Activated CD4-positive, alpha-beta memory T cell treated with anti-CD3 and anti-CD28 coated beads for 36 hours (primary cell): ENCODE results near the gene NTNG2. TPM values are rescaled to one million over a fixed set of nuclear protein-coding genes. Genes with fewer than 3 reads are reported as not detected.

Source experiments
- CTCF ChIA-PET: fragments of 350-600 bp; sonication (Branson Sonifier 250); formaldehyde crosslinking; loops from one replicate; lab custom pipeline; 2021; ENCODE audit warnings: antibody characterized with exemption, inconsistent platforms; lab: Charles Lee
- POLR2A ChIA-PET: fragments of 350-600 bp; sonication (Branson Sonifier 250); formaldehyde crosslinking; loops from one replicate; lab custom pipeline; 2021; ENCODE audit warnings: antibody characterized with exemption; lab: Charles Lee
- DNase-seq: peaks from one replicate; pipeline ENCODE4 v3.0.0-alpha.2; 2020
- H3K27ac Mint-ChIP-seq: one replicate; pipeline ENCODE4 v1.8.0; 2021; ENCODE audit warnings: mixed read lengths
- H3K27me3 Mint-ChIP-seq: one replicate; pipeline ENCODE4 v1.8.0; 2021; ENCODE audit warnings: mixed read lengths
- H3K36me3 Mint-ChIP-seq: one replicate; pipeline ENCODE4 v1.8.0; 2021; ENCODE audit warnings: mixed read lengths
- H3K4me1 Mint-ChIP-seq: one replicate; pipeline ENCODE4 v1.8.0; 2021; ENCODE audit warnings: low read depth, mixed read lengths
- H3K4me3 Mint-ChIP-seq: one replicate; pipeline ENCODE4 v1.8.0; 2021; ENCODE audit warnings: mild to moderate bottlenecking, mixed read lengths
- H3K9me3 Mint-ChIP-seq: one replicate; pipeline ENCODE4 v1.8.0; 2021; ENCODE audit warnings: mixed read lengths
- intact Hi-C: fragments of 100-400 bp; cut with micrococcal nuclease; formaldehyde crosslinking; loops from one replicate; pipeline ENCODE4 v1.15.1; 2023
- total RNA-seq, 2 experiments: library from RNA; stranded (reverse); gene quantifications; one replicate each; pipeline ENCODE4 v1.2.3, GENCODE V29; 2021

The NTNG2 gene
- total RNA-seq, 2 experiments from 2014 or later, result 0.77 to 1.4 TPM

GRCh38 chr9:132147331-132147730 lies 14.5 kb upstream of the NTNG2 start:
- peaks cover 8% of the 10 kb centered on the region for H3K4me1 Mint-ChIP-seq
- H3K36me3 Mint-ChIP-seq, result no peaks in the 10 kb centered on the region
- H3K9me3 Mint-ChIP-seq, result peaks cover 2% of the 10 kb centered on the region
- H3K4me3 Mint-ChIP-seq, result no peak overlapping the region
- intact Hi-C loops, result loop anchor here (2.0 to 5.0 kb wide), 3 partner anchors 13 to 140 kb away; partner anchors contain the start of gene MED27
- no peak overlapping the region for H3K27ac Mint-ChIP-seq
- CTCF ChIA-PET, result no interaction called here
- POLR2A ChIA-PET, result no interaction called here
- DNase-seq, result peak; percentile 37
- peaks cover 59% of the 10 kb centered on the region for H3K27me3 Mint-ChIP-seq

GRCh38 chr9:132147839-132148238 lies 14.0 kb upstream of the NTNG2 start:
- intact Hi-C loops, result loop anchor here (2.0 to 5.0 kb wide), 3 partner anchors 13 to 141 kb away; partner anchors contain the start of gene MED27
- Mint-ChIP-seq H3K9me3 (peaks cover 2% of the 10 kb centered on the region), H3K27ac (no peak overlapping the region), H3K27me3 (peaks cover 56% of the 10 kb centered on the region), H3K36me3 (no peaks in the 10 kb centered on the region), H3K4me1 (peaks cover 8% of the 10 kb centered on the region), H3K4me3 (no peak overlapping the region)
- POLR2A ChIA-PET, result no interaction called here
- DNase-seq, result no peak
- CTCF ChIA-PET, result no interaction called here

GRCh38 chr9:132150256-132150655 lies 11.6 kb upstream of the NTNG2 start:
- POLR2A ChIA-PET, result no interaction called here

GRCh38 chr9:132151118-132151517 lies 10.7 kb upstream of the NTNG2 start:
- no peak overlapping the region for H3K4me3 Mint-ChIP-seq
- no peaks in the 10 kb centered on the region for H3K4me1 Mint-ChIP-seq
- ChIA-PET POLR2A (no interaction called here), CTCF (no interaction called here)
- no peak for DNase-seq
- no peak overlapping the region for H3K27ac Mint-ChIP-seq
- peaks cover 45% of the 10 kb centered on the region for H3K27me3 Mint-ChIP-seq
- no peaks in the 10 kb centered on the region for H3K36me3 Mint-ChIP-seq
- no peaks in the 10 kb centered on the region for H3K9me3 Mint-ChIP-seq
- intact Hi-C loops, result no loop called here

More at GRCh38 chr9:132150256-132150655, 11.6 kb upstream of the NTNG2 start:
- CTCF ChIA-PET, result interaction anchor here (2.5 kb wide), 1 partner anchor 20 kb away, joined by 11 read pairs; no protein-coding TSS in a partner anchor
- H3K4me3 Mint-ChIP-seq, result no peak overlapping the region
- intact Hi-C loops, result no loop called here
- no peak overlapping the region for H3K27ac Mint-ChIP-seq
- no peaks in the 10 kb centered on the region for H3K36me3 Mint-ChIP-seq
- H3K9me3 Mint-ChIP-seq, result no peaks in the 10 kb centered on the region
- H3K4me1 Mint-ChIP-seq, result peaks cover 1% of the 10 kb centered on the region
- H3K27me3 Mint-ChIP-seq, result peaks cover 49% of the 10 kb centered on the region
- DNase-seq, result no peak

GRCh38 chr9:132152231-132152630 lies 9.6 kb upstream of the NTNG2 start:
- peaks cover 36% of the 10 kb centered on the region for H3K27me3 Mint-ChIP-seq
- H3K36me3 Mint-ChIP-seq, result no peaks in the 10 kb centered on the region
- POLR2A ChIA-PET, result no interaction called here
- H3K4me3 Mint-ChIP-seq, result no peak overlapping the region
- no peak for DNase-seq
- no peaks in the 10 kb centered on the region for H3K9me3 Mint-ChIP-seq
- no peak overlapping the region for H3K27ac Mint-ChIP-seq
- intact Hi-C loops, result no loop called here
- CTCF ChIA-PET, result interaction anchor here (1.0 kb wide), 1 partner anchor 17 kb away, joined by 4 read pairs; no protein-coding TSS in a partner anchor
- H3K4me1 Mint-ChIP-seq, result no peaks in the 10 kb centered on the region

- no peak for DNase-seq
- no peaks in the 10 kb centered on the region for H3K36me3 Mint-ChIP-seq
- CTCF ChIA-PET, result interaction anchor here (0.8 to 0.9 kb wide), 2 partner anchors 15 to 81 kb away, joined by 3 to 4 read pairs; no protein-coding TSS in a partner anchor
- no peak overlapping the region for H3K27ac Mint-ChIP-seq
- intact Hi-C loops, result no loop called here
- H3K4me3 Mint-ChIP-seq, result no peak overlapping the region
- no peaks in the 10 kb centered on the region for H3K4me1 Mint-ChIP-seq
- POLR2A ChIA-PET, result no interaction called here
- no peaks in the 10 kb centered on the region for H3K9me3 Mint-ChIP-seq
- peaks cover 29% of the 10 kb centered on the region for H3K27me3 Mint-ChIP-seq
Measured at GRCh38 chr9:132154863-132155567, 6.8 kb upstream of the NTNG2 start.

- H3K4me3 Mint-ChIP-seq, result no peak overlapping the region
- no peaks in the 10 kb centered on the region for H3K4me1 Mint-ChIP-seq
- intact Hi-C loops, result no loop called here
- no peak for DNase-seq
- POLR2A ChIA-PET, result no interaction called here
- H3K9me3 Mint-ChIP-seq, result no peaks in the 10 kb centered on the region
- CTCF ChIA-PET, result interaction anchor here (5.2 kb wide), 1 partner anchor 14 kb away, joined by 44 read pairs; no protein-coding TSS in a partner anchor
- H3K36me3 Mint-ChIP-seq, result no peaks in the 10 kb centered on the region
- peaks cover 27% of the 10 kb centered on the region for H3K27me3 Mint-ChIP-seq
- no peak overlapping the region for H3K27ac Mint-ChIP-seq
Measured at GRCh38 chr9:132155568-132155895, 6.3 kb upstream of the NTNG2 start.

GRCh38 chr9:132156262-132156661 lies 5.6 kb upstream of the NTNG2 start:
- CTCF ChIA-PET, result interaction anchor here (5.2 kb wide), 1 partner anchor 13 kb away, joined by 44 read pairs; no protein-coding TSS in a partner anchor
- no peak overlapping the region for H3K4me3 Mint-ChIP-seq
- H3K4me1 Mint-ChIP-seq, result no peaks in the 10 kb centered on the region
- H3K27ac Mint-ChIP-seq, result no peak overlapping the region
- H3K36me3 Mint-ChIP-seq, result no peaks in the 10 kb centered on the region
- POLR2A ChIA-PET, result no interaction called here
- H3K27me3 Mint-ChIP-seq, result peaks cover 24% of the 10 kb centered on the region
- intact Hi-C loops, result no loop called here
- no peaks in the 10 kb centered on the region for H3K9me3 Mint-ChIP-seq
- DNase-seq, result no peak

GRCh38 chr9:132157347-132158116 lies 4.3 kb upstream of the NTNG2 start:
- H3K4me1 Mint-ChIP-seq, result peaks cover 4% of the 10 kb centered on the region
- H3K27me3 Mint-ChIP-seq, result peaks cover 27% of the 10 kb centered on the region
- ChIA-PET CTCF (interaction anchor here (5.2 kb wide), 1 partner anchor 12 kb away, joined by 44 read pairs; no protein-coding TSS in a partner anchor), POLR2A (no interaction called here)
- no peak overlapping the region for H3K27ac Mint-ChIP-seq
- DNase-seq, result no peak
- intact Hi-C loops, result no loop called here
- no peak overlapping the region for H3K4me3 Mint-ChIP-seq
- no peaks in the 10 kb centered on the region for H3K36me3 Mint-ChIP-seq
- no peaks in the 10 kb centered on the region for H3K9me3 Mint-ChIP-seq

GRCh38 chr9:132160802-132161742 lies 786 bp upstream of the NTNG2 start:
- no peak overlapping the region for H3K27ac Mint-ChIP-seq
- CTCF ChIA-PET, result interaction anchor here (0.8 to 5.2 kb wide), 2 partner anchors 8 kb away, joined by 3 to 44 read pairs; no protein-coding TSS in a partner anchor

GRCh38 chr9:132162764-132163456 lies 1.1 kb downstream of the NTNG2 start:
- DNase-seq, result no peak
- Mint-ChIP-seq H3K27ac (no peak overlapping the region), H3K36me3 (no peaks in the 10 kb centered on the region), H3K4me3 (peak overlapping the region; percentile 74), H3K9me3 (no peaks in the 10 kb centered on the region), H3K4me1 (peaks cover 8% of the 10 kb centered on the region), H3K27me3 (peaks cover 54% of the 10 kb centered on the region)
- ChIA-PET CTCF (interaction anchor here (0.6 to 3.0 kb wide), 5 partner anchors 70 to 400 kb away, joined by 3 to 7 read pairs (median 4); no protein-coding TSS in a partner anchor), POLR2A (no interaction called here)
- intact Hi-C loops, result loop anchor here (5.0 kb wide), 1 partner anchor 86 kb away; the partner anchor contains the start of gene MED27

More at GRCh38 chr9:132160802-132161742, 786 bp upstream of the NTNG2 start:
- H3K4me3 Mint-ChIP-seq, result peak overlapping the region; percentile 82
- intact Hi-C loops, result loop anchor here (2.0 to 5.0 kb wide), 2 partner anchors 14 to 84 kb away; partner anchors contain the start of gene MED27
- no peaks in the 10 kb centered on the region for H3K9me3 Mint-ChIP-seq
- peaks cover 8% of the 10 kb centered on the region for H3K4me1 Mint-ChIP-seq
- H3K36me3 Mint-ChIP-seq, result no peaks in the 10 kb centered on the region
- H3K27me3 Mint-ChIP-seq, result peaks cover 41% of the 10 kb centered on the region
- POLR2A ChIA-PET, result no interaction called here
- peak; percentile 72 for DNase-seq
